Smooth muscle cell (in vitro differentiated cells): ENCODE results near the gene PIN1. TPM values are rescaled to one million over a fixed set of nuclear protein-coding genes. Genes with fewer than 3 reads are reported as not detected.

Source experiments
- DNase-seq: peaks from one replicate; lab custom pipeline; 2025; ENCODE audit not compliant: unreplicated experiment; lab: John Stamatoyannopoulos, UW
- H2AFZ ChIP-seq: fragments of 200-600 bp; sonication (generic); 2 replicates; pipeline ENCODE4 v1.6.0; 2016; ENCODE audit warnings: antibody characterized with exemption, low read depth, mild to moderate bottlenecking
- H3F3A ChIP-seq: fragments of 200-600 bp; sonication (generic); 2 replicates; pipeline ENCODE4 v1.6.0; 2017; ENCODE audit warnings: antibody characterized with exemption, low read depth
- H3K27ac ChIP-seq: fragments of 200-600 bp; sonication (generic); 2 replicates; pipeline ENCODE4 v1.5.1; 2016; ENCODE audit warnings: low read depth, mild to moderate bottlenecking
- H3K27me3 ChIP-seq: fragments of 200-600 bp; sonication (generic); 2 replicates; pipeline ENCODE4 v1.6.1; 2016; ENCODE audit warnings: low read depth, mild to moderate bottlenecking
- H3K36me3 ChIP-seq: fragments of 200-600 bp; sonication (generic); 2 replicates; pipeline ENCODE4 v1.5.1; 2016; ENCODE audit warnings: low read depth
- H3K4me1 ChIP-seq: fragments of 200-600 bp; sonication (generic); 2 replicates; pipeline ENCODE4 v1.5.1; 2016; ENCODE audit warnings: low read depth
- H3K4me2 ChIP-seq: fragments of 200-600 bp; sonication (generic); 2 replicates; pipeline ENCODE4 v1.6.0; 2016; ENCODE audit warnings: mild to moderate bottlenecking
- H3K4me3 ChIP-seq: fragments of 200-600 bp; sonication (generic); 2 replicates; pipeline ENCODE4 v1.5.1; 2016; ENCODE audit warnings: mild to moderate bottlenecking
- H3K79me2 ChIP-seq: fragments of 200-600 bp; sonication (generic); 2 replicates; pipeline ENCODE4 v1.6.0; 2016; ENCODE audit warnings: low read depth, mild to moderate bottlenecking
- H3K9ac ChIP-seq: fragments of 200-600 bp; sonication (generic); 2 replicates; pipeline ENCODE4 v1.6.0; 2016; ENCODE audit warnings: low read depth
- H3K9me3 ChIP-seq: fragments of 200-600 bp; sonication (generic); replicated peaks from 2 replicates; pipeline ENCODE4 v1.5.1; 2016; ENCODE audit warnings: low read depth
- H4K20me1 ChIP-seq: fragments of 200-600 bp; sonication (generic); 2 replicates; pipeline ENCODE4 v1.6.0; 2016; ENCODE audit warnings: low read depth
- CTCF ChIP-seq: fragments of 200-600 bp; sonication (generic); IDR thresholded peaks from 2 replicates; pipeline ENCODE4 v1.5.1; 2017; ENCODE audit warnings: borderline replicate concordance, mild to moderate bottlenecking, antibody characterized with exemption; ENCODE audit not compliant: insufficient read depth, poor library complexity, severe bottlenecking
- whole genome bisulfite sequencing: methylation state at CpG from one replicate; pipeline ENCODE4 v1.1.7; 2016; ENCODE audit warnings: low lambda C conversion rate; 5-methylcytosine and 5-hydroxymethylcytosine counted together
- polyA plus RNA-seq: library from polyadenylated mRNA; unstranded; fragments of >200 nt; fragmentation: Nextera tagmentation; extraction: Ambion mirVana; gene quantifications from 2 replicates; pipeline ENCODE4 v1.2.1, GENCODE V29; 2016
- total RNA-seq: library from RNA; depleted of rRNA; stranded (reverse); fragments of >200 nt; gene quantifications from 2 replicates; pipeline ENCODE4 v1.2.3, GENCODE V29; 2014

The PIN1 gene
- total and polyA plus RNA-seq, 2 experiments from 2014 or later: 68.0 to 127 TPM

- H3K4me3 ChIP-seq: no peak overlapping the region
- no peak for DNase-seq
- H2AFZ ChIP-seq: no peak overlapping the region
- no peak overlapping the region for H3K9ac ChIP-seq
- H4K20me1 ChIP-seq: no peaks in the 10 kb centered on the region
- H3K9me3 ChIP-seq: no peaks in the 10 kb centered on the region
- no peak overlapping the region for H3K27ac ChIP-seq
- H3K27me3 ChIP-seq: no peaks in the 10 kb centered on the region
- no peaks in the 10 kb centered on the region for H3F3A ChIP-seq
- WGBS: 95% methylated on average over 7 of the region's 7 CpGs
- H3K36me3 ChIP-seq: no peaks in the 10 kb centered on the region
- H3K79me2 ChIP-seq: no peaks in the 10 kb centered on the region
- no peaks in the 10 kb centered on the region for H3K4me1 ChIP-seq
- no peak overlapping the region for H3K4me2 ChIP-seq
- no peak for TF ChIP-seq CTCF
These were observed 34.0 kb downstream of the PIN1 start for GRCh38 chr19:9868983-9869617.

GRCh38 chr19:9871626-9872338, 36.7 kb downstream of the PIN1 start:
- Histone ChIP-seq H3K36me3 (no peaks in the 10 kb centered on the region), H3K27ac (no peak overlapping the region), H3K4me1 (no peaks in the 10 kb centered on the region), H4K20me1 (no peaks in the 10 kb centered on the region), H2AFZ (no peak overlapping the region), H3K79me2 (no peaks in the 10 kb centered on the region), H3F3A (no peaks in the 10 kb centered on the region), H3K4me2 (no peak overlapping the region), H3K4me3 (no peak overlapping the region), H3K9ac (no peak overlapping the region), H3K9me3 (no peaks in the 10 kb centered on the region), H3K27me3 (no peaks in the 10 kb centered on the region)
- no peak for DNase-seq
- no peak for TF ChIP-seq CTCF
- WGBS: 66% methylated on average over 16 of the region's 16 CpGs

- no peak overlapping the region for H2AFZ ChIP-seq
- no peak overlapping the region for H3K9ac ChIP-seq
- H3K4me1 ChIP-seq: no peaks in the 10 kb centered on the region
- WGBS: 96% methylated on average over 8 of the region's 8 CpGs
- H3K4me3 ChIP-seq: no peak overlapping the region
- no peak for DNase-seq
- H3K27ac ChIP-seq: no peak overlapping the region
- H3F3A ChIP-seq: no peaks in the 10 kb centered on the region
- no peak for TF ChIP-seq CTCF
- no peaks in the 10 kb centered on the region for H3K9me3 ChIP-seq
- no peaks in the 10 kb centered on the region for H4K20me1 ChIP-seq
- no peaks in the 10 kb centered on the region for H3K27me3 ChIP-seq
- no peaks in the 10 kb centered on the region for H3K79me2 ChIP-seq
- H3K4me2 ChIP-seq: no peak overlapping the region
- H3K36me3 ChIP-seq: no peaks in the 10 kb centered on the region
These were observed 37.6 kb downstream of the PIN1 start for GRCh38 chr19:9872618-9873242.
